Activated naive CD4-positive, alpha-beta T cell treated with anti-CD3 and anti-CD28 coated beads, Interleukin-2, amount 50 U/mL, for 16 hours (primary cell): ENCODE data around the gene ERCC1.

Experiments used
- DNase-seq: peaks from one replicate; pipeline ENCODE4 v3.0.0-alpha.2; 2020

ERCC1 gene

DNA sequence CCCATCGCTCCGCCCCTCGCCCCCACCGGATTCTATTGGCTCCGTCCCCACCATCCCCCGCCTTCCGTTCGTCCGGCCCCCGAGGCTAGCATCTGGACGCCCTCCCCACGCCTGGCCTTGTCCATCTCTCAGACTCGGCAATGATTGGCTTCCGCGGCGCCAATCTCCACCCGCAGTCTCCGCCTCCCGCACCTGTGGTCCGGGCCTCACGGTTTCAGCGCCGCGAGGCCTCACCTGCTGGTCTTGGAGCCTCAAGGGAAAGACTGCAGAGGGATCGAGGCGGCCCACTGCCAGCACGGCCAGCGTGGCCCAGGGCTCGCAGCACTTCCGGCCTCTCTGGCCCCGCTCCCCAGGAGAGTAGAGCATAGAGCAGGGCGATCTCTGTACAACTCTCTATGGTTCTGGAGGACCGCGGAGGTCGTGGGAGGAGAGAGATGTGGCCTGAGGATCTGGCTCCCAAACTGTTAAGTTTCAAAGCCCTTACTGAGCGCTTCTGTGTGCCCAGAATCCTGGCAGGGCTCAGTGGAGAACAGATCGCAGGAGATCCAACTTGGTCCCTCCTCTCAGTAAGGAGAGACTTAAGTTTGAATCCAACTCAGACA, at the start of gene ERCC1:
ERCC1 (minus strand) TSS at position 329 of the 602 bp plus-strand sequence. CDS start 543 bp downstream, outside the sequence.
- DNase-seq = peak; percentile 66

DNA sequence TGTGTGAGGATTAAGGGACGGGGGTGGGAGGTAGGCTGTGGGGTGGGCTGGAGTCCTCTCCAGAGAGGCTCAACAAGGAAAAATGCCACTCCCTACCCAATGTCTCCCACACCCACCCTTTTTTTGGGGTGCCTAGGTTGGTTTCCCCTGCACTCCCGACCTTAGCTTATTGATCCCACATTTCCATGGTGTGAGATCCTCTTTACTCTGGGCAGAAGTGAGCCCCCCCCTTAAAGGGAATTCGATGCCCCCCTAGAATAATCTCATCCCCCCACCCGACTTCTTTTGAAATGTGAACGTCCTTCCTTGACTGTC, 49.6 kb upstream of the ERCC1 start:
- DNase-seq = no peak

DNA sequence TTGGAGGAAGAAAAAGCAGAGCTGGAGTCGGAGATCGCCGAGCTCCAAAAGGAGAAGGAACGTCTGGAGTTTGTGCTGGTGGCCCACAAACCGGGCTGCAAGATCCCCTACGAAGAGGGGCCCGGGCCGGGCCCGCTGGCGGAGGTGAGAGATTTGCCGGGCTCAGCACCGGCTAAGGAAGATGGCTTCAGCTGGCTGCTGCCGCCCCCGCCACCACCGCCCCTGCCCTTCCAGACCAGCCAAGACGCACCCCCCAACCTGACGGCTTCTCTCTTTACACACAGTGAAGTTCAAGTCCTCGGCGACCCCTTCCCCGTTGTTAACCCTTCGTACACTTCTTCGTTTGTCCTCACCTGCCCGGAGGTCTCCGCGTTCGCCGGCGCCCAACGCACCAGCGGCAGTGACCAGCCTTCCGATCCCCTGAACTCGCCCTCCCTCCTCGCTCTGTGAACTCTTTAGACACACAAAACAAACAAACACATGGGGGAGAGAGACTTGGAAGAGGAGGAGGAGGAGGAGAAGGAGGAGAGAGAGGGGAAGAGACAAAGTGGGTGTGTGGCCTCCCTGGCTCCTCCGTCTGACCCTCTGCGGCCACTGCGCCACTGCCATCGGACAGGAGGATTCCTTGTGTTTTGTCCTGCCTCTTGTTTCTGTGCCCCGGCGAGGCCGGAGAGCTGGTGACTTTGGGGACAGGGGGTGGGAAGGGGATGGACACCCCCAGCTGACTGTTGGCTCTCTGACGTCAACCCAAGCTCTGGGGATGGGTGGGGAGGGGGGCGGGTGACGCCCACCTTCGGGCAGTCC, 49.0 kb upstream of the ERCC1 start:
- DNase-seq = no peak

DNA sequence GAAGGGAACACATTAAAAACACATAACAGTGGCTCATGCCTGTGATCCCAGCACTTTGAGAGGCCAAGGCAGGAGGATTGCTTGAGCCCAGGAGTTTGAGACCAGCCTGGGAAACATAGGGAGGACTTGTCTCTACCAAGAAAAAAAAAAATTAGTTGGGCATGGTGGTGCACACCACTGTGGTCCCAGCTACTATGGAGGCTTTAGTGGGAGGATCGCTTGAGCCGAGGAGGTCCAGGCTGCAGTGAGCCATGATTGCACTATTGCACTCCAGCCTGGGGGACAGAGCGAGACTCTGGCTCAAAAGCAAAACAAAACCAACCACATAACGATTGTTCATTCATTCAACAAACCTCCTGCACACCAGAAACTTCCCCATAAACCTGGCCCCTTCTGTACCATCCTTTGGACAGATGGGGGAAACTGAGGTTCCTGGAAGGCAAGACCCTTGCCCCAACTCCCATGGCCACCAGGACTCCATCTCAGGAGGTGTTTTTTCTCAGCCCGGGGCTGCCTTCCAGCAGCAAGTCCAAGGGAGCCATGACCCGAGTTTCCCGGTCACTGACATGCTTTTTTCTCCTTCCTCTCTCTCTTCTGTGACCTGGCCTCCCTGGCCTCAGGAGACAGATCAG, 48.3 kb upstream of the ERCC1 start:
- no peak for DNase-seq

DNA sequence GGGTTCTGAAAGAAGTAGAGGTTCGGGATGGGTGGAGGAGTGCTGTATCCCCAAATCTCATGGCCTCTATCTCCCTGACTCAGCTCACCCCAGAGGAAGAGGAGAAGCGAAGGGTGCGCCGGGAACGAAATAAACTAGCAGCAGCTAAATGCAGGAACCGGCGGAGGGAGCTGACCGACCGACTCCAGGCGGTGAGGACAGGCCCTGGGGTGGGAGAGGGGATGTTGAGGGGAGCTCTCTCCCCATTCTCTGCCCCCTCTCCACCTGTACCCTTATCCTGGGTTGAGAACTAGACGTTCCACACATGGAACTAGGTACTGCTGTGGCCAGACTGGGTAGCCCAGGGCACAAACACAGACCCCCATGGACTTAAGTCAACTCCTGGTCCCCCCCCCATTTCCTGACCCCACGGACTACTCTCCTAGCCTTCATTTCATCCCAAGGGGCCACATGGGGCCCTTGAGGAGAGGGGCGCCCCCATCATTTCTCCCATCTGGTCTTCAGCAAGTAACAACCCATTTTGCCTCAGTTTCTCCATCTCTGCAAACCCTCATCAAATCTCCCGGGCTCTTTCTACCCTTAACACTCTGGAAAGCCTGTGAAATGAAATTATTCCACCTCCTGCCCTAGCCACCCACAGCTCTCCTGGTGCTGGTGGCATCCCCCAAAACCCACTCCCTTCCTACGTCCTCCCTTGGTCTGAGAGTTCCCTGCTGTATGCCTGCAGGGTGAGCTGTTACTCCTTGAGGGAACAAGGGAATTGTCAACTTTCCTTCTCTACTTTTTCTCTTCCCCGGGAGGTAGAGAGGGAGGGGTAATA, 47.6 kb upstream of the ERCC1 start:
- DNase-seq = no peak

DNA sequence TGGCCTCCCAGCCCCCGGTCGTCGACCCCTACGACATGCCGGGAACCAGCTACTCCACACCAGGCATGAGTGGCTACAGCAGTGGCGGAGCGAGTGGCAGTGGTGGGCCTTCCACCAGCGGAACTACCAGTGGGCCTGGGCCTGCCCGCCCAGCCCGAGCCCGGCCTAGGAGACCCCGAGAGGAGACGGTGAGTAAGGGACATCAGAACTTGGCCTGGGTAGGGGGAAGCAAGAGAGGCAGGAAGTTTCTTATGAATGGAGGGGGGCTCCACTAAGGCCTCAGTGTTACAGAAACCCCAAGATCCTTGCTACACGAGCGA, 47.0 kb upstream of the ERCC1 start:
- no peak for DNase-seq

DNA sequence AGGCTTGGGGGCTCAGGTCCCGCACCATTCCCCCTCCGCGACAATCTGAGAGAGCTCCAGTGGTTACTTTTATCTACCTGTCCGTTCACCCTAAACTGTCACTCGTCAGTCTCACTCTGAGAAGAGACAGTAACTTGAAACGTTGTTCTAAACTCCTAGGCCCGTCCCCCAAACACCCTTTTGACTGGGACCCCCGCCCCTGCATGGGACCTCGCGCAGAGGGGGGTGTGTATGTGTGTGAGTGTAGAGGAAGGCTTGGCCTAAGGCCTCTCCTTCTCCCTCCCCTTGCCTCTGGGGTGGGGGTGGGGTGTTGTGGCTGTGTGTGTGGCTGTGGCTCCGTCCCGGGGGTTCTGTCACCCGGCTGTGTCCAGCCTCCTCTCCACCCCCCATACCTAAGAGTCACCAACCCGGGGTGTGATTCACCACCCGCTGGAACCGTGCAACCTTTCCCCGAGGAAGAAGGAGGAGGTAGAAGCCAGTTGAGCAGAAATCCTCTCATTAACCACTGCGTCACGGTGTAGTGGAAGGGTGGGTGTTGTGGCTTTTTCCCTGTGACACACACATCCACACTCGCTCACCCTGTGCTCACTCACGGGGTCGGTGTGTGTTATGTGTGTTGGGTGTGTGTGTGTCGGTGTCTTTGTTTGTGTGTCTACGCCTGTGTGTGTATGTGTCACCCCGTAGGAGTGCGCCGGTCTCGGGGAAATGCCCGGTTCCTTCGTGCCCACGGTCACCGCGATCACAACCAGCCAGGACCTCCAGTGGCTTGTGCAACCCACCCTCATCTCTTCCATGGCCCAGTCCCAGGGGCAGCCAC, 46.4 kb upstream of the ERCC1 start:
- no peak for DNase-seq

DNA sequence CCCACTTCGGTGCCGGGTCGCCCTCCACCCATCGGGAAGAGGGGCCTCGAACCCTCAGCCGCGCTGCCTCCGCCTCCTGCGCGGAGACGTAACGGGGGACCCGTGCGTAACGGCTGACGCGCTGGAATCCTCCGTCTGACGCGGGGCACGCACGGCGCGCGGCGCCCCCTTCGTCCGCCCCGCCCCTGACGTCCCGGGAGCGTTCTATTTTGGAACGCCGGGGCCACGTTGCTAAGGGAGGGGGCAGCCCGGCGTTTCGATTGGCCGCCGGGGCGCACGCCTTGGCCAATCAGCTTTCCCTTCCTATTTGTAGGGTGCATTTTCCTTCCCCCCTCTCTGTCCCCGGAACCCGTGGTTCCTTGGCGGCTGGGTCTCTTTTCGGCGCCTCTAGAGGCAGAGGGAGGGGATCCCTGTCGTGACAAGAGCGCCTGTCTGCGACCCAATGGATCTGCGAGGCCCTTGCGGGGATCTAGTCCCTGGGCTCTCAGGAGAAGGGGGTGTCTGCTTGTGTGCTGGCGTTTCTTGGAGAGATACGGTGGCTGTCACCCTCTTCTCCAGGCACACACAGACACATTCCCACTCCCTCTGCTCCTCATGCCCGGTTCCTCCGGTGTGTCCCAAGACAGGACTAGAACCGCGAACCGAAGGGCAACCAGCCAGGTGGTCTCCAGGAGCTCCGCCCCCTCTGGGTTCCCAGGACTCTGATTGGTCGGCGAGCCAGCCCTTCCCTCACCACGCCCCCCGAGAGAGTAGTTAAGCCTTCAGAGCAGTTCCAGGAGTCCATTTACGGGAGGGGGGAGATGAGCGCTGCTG, 45.6 kb upstream of the ERCC1 start:
- DNase-seq = peak; percentile 95

DNA sequence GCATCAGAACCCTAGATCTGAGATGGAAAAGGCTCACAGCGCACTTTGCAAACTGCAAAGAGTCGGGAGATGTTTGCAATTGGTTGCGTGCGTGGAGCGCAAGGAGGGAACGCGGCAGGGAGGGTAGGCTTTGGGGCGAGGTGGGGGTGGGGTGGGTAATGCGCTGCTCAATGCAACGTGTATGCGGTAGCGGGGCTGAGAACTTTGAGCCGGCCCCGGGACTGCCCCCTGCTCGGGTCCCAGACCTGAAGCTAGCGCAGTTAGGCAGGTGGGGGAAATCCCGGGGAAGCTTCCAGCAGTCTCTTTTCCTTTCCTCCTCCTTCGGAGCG, 45.0 kb upstream of the ERCC1 start:
- no peak for DNase-seq

DNA sequence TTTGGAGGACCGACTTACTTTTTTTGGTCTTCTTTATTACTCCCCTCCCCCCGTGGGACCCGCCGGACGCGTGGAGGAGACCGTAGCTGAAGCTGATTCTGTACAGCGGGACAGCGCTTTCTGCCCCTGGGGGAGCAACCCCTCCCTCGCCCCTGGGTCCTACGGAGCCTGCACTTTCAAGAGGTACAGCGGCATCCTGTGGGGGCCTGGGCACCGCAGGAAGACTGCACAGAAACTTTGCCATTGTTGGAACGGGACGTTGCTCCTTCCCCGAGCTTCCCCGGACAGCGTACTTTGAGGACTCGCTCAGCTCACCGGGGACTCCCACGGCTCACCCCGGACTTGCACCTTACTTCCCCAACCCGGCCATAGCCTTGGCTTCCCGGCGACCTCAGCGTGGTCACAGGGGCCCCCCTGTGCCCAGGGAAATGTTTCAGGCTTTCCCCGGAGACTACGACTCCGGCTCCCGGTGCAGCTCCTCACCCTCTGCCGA, 44.5 kb upstream of the ERCC1 start:
- peak; percentile 37 for DNase-seq

DNA sequence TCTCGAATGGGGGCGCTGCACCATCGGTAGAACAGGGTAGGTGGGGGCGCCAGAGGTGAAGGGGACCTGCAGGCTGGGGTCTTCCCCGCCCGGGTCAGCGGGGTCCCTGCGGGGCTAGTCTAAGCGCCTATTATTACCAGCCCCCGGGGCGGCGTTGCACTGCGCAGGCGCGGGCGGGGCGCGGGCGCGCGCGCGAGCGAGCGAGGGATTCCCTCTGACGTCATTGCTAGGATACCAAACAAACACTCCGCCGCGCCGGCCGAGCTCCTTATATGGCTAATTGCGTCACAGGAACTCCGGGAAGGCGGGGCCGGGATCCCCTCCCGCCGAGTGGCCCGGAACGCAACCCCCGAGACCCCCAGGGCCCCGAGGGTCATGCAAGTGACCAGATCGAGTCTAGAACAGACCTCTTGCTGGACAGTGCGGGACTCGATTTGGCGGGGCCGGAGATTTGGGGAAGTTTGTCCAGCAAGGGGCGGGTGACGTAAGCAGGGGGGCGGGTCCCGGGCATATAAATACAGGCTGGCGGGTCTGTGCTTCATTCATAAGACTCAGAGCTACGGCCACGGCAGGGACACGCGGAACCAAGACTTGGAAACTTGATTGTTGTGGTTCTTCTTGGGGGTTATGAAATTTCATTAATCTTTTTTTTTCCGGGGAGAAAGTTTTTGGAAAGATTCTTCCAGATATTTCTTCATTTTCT, 43.9 kb upstream of the ERCC1 start, which contains the start of gene FOSB:
FOSB (plus strand) TSS at position 541 of the 703 bp plus-strand sequence. CDS start 591 bp downstream, outside the sequence.
- peak; percentile 91 for DNase-seq

DNA sequence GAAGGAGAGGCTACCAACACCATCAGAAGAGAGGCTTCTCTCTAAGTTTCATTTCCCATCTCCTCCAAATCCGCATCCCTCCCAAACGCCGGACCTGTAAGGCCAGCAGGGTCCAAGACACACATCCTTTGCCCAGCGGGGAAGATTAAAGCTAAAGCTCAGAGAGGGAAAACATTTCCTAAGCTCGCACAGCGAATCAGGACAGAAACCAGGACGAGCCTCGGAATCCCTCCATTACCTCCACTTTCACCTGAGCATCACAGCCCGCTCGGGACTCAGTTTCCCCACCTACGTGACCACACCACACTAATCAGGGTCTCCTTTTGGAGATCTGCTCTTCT, 43.4 kb upstream of the ERCC1 start:
- no peak for DNase-seq

DNA sequence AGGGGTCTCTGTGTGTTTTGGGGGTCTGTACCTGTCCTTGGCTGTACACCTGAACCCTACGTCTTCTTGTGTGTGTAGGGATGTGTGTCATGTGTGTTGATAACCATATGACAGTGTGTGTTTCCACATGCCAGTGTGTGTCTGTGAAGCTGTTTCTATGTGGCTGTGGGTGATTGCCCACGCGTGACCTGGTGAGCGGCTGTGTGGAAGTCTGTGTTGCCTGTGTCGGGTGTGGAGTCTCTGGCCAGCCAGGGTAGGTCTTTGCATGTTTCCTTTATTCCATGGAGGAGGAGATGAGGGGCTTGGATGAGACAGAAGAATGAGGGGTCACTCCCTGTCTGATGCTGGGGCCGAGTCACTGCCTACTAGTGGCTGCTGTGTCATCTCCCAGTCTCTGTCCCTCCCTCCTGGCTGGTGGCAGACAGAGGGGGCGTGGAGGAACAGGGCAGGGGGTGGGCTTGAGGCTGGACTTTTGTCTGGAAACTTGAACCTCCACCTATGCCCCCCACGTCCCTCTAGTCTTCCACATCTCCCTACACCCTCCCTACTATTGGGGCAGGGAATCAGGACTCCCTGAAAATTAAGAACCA, 41.2 kb upstream of the ERCC1 start:
- DNase-seq = no peak

DNA sequence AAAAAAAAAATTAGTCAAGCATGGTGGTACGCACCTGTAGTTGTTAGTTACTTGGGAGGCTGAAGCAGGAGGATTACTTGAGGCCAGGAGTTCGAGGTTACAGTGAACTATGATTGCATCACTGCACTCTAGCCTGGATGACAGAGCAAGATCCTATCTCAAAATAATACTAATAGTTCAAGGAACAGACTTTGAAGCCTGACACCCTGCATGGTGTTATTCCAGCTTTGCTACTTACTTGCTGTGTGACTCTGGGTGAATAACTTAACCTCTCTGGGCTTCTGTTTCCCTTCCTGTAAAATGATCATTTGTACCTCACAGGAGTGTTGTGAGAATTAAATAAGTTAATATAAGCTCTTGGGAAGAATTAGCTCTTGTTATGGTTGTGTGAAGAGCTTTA, 40.6 kb upstream of the ERCC1 start:
- no peak for DNase-seq

DNA sequence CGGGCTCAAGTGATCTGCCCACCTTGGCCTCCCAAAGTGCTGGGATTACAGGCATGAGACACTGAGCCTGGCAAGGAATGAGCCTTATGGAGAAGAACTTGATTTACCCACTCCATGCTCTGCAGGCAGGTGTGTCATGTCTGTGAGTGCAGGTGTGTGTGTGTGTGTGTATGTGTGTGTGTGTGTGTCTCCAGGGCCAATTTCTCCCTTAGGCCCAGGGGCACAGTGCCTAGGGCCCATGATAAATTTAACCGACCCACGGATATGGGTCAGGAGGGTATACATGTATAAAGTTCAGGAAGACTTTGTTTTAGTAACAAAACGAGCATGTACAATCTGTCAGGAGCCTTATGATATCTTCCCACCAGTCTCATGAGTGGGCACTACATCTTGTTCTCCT, 39.5 kb upstream of the ERCC1 start:
- no peak for DNase-seq

DNA sequence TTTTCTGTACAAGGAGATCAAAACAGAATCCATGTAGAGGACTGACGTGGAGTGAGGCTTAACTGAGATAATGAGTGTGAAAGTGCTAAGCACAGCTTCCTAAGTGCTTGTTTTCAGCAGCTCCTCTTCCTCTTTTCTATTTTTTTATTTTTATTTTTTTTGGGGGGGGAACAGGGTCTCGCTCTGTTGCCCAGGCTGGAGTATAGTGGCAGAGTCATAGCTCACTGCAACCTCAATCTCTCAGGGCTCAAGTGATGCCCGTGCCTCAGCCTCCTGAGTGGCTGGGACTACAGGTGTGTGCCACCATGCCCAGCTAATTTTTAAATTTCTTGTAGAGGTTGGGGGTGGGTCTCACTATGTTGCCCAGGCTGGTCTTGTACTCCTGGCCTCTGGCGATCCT, 38.5 kb upstream of the ERCC1 start:
- DNase-seq = no peak

DNA sequence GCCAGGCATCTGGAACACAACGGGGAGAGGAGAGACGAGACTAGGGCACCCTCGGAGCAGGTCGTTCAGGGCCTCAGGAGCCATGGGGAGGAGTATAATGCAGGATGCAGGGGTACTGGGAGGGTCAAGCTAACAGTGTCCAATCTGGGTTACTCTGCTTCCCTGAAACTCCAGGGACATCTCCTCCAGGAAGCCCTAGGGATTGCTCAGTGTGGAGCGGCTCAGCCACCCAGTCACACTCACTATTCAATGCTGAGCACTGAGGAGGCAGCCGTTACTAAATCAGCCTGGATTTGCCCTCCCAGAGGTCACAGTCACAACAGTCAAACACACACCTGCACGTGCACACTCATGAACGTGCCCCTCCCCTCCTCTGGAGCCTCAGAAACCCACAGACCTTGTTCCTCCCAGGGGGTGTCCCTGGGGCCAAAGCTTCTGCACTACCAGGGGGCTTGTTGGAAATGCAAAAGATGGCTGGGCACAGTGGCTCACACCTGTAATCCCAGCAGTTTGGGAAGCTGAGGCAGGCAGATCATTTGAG, 37.2 kb upstream of the ERCC1 start:
- no peak for DNase-seq

DNA sequence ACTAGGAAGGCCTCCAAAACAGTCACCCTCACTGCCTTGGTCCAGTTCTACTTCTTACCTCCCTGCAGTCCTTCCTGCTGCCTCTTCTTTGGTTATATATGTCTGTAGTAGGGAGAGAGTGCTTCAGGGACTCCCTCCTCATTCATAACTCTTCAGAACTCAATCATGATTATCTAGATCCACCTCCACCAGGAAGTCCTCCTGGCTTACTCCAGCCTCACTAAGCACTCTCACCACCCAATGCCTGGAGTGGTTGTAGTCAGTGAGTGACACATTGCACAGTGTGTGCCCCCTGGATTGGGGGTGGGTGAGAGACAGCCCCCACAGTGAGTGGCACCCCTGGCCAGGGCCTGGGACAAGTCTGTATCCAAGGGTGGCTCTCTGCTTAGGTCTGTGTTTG, 34.1 kb upstream of the ERCC1 start:
- DNase-seq = no peak

DNA sequence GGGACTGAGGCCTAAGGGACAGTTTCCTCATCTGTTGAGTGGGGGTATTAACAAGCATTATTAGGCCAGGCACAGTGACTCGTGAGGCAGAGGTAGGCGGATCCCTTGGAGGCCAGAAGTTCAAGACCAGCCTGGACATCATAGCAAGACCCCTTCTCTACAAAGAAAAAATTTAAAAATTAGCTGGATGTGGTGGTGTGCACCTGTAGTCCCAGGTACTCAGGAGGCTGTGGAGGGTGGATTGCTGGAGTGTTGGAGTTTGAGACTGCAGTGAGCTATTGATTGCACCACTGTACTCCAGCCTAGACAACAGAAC, 32.7 kb upstream of the ERCC1 start:
- no peak for DNase-seq

DNA sequence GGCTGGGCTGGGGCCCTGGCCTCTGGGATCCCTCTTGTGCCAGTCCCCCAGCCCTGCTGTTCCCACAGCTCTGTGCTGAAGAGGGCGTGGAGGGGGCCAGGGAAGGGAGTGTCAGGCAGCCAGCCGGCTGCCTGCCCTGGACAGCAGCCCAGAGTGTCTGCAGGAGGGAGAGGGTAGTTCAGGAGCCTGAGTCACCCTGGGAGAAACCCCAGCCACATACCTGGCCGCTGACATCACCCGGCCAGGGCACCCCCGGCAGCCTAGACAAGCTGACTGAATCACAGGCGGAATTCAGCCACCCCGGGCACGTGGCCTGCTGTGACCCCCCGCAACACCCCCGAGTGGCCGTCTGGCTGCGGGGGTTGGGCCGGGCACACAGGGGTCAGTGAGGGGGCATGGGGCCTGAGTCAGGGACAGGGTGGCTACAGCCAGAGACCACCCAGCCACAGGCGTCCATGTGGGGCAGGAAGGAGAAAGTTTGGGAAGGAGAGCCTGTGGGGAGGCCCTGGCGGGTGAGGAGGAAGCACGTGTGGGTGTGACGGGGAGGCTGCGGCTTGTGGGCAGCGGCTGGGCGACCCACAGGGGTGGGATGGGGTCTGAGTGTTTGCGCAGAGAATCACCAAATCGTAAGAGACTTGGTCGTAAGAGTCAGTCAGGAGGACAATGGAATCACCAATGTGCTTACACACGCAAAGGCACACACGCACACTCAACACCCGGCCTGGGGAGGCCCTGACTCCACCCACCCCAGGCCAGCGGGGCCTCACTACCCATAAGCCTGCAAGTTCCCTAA, 32.2 kb upstream of the ERCC1 start:
- peak; percentile 30 for DNase-seq
